HEK293 (cell line): ENCODE measurements around the gene SLC39A3.

Experiments used
- CTCF ChIP-seq: fragments of 450-650 bp; formaldehyde crosslinking; IDR thresholded peaks from 2 replicates; pipeline ENCODE4 v1.5.1; 2016; ENCODE audit warnings: missing biosample characterization, missing genetic modification characterization
- ZNF677 ChIP-seq: fragments of 450-650 bp; IDR thresholded peaks from 2 replicates; pipeline ENCODE4 v1.5.0; 2018; ENCODE audit warnings: missing biosample characterization, mild to moderate bottlenecking, missing genetic modification characterization, moderate library complexity

DNA sequence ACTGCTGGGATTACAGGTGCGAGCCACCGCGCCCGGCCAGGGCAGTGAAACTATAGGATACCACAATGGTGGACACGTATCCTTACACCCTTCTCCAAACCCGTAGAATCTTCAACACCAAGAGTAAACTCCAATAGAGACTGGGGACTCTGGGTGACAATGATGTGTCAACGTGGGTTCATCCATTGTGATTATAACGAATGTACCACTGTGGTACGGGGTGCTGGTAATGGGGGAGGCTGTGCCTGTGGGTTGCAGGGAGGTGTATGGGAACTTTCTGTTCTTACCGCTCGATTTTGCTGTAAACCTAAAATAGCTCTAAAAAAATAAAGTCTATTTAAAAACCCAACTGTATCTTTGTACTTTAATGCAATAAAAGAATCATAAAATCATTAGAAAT, 49.0 kb downstream of the SLC39A3 start:
- no peak for TF ChIP-seq CTCF (tag by site-specific recombination)
- no peak for TF ChIP-seq ZNF677 (tag by site-specific recombination)
